Embryonic facial prominence (tissue), 1 donor: Measurements from ENCODE around the gene CC2D2A.
A peak's percentile ranks its signal among the peaks of the same experiment; 100 is the strongest.

Source experiments
- DNase-seq: peaks from one replicate; pipeline ENCODE4 v3.0.0-alpha.2; 2016; ENCODE audit errors: extremely low spot score

CC2D2A gene

DNA sequence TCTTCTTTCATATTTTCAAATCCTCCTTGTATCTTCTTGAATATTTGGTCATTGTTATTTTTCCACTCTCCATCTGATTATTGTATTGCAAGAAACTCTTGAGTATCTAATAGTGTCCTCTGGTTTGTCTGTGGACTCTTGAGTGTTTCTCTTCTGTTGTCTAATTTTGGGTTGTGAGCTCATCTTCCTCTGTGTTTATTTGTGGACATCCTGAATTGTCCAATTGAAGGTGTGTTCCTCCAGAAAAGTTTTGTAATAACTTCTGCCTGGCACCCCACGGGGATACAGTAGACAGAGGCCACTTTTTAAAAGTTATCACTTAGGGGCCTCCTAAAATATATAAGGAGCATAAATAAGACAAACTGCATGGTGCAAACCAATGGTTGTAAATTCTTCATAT is 3.1 kb upstream of the CC2D2A start:
- DNase-seq = no peak

DNA sequence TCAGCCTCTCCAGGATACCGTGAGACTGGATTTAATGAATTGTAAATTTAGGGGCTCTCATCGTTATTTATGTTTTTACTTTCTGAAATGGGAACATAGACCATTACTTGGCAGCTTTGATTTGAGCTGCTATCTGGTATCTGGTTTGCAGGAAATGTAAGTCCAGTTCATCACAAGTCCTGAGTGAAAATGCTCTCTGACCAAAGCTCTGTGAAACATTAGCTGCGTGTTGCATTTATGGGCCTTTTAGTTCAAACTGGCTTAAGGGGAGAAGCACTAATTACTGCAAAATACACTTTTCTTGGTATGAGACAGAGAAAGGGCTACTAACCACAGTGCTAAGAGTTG is 420 bp downstream of the CC2D2A start:
- no peak for DNase-seq

DNA sequence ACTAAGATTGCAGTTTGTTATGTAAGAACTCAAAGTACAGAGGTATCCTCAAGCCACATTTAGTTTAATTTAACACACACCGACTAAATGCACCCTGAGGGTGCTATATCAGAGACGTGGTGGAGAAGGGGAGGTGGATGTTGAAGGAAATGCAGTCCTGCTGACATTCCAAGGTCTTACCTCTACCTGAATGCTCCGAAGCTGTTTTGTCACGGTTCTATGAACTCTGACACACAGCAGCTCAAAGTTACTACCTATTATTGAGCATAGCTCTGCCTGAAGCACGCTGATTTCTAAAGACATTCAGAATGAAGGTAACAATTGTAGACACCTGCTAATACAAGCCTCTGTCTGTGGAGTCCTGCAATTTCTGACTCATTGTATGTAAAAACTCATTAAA is 6.7 kb downstream of the CC2D2A start:
- no peak for DNase-seq

DNA sequence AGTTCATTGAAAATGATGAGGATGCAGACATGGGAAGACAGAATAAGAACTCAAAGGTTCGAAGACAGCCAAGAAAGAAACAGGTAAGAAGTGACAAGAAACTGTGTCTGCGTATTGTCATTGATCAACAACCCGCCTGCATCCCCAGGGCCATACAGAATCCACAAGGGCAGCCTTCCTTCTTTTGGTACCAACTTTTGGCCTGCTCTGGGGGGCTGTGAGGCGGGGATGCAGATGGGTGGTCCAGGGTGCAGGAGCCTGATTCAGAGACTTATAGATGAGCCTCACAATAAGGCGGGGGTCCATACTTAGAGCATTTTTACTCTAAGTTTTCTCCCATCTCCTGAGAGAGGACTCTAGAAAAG is 9.0 kb downstream of the CC2D2A start:
- no peak for DNase-seq

DNA sequence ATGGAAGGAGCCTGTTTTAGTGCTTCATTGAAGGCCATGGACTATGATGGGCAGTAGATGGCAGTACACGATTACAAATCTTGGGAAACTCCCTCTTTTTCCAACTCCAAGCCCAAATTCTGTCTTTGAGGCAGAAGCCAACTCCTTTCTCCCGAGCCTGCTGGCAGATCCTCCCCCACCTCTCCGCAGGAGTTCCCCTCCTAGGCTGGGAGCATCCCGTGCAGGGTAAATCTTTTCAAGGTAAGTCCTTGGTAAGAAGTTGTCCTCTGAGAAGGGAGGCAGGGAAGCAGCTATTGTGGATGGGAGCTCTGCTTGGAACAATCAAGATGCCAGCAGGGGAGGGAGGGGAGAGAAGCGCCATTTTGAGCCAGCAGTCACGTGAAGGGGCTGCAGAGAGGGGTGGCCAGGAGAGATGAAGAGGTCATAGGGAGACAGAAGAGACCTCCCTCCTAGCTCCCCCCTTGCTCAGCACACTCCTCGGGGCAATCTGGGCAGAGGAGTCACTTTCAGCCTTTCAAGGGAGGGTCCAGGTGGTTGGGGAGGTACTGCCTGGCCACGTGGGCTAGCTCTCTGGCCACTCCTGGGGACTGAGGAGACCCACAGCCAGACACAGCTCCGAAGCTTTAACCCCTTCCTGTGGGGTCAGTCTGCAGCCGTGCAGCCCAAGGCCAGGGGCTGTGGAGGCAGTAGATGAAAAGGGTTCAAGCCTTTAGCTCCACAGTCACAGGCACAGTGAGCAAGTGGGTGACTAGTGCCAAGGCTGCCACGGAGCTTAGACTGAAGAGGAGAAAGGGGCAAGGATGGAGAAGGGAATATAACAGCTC is 9.6 kb downstream of the CC2D2A start:
- peak; percentile 93 for DNase-seq

DNA sequence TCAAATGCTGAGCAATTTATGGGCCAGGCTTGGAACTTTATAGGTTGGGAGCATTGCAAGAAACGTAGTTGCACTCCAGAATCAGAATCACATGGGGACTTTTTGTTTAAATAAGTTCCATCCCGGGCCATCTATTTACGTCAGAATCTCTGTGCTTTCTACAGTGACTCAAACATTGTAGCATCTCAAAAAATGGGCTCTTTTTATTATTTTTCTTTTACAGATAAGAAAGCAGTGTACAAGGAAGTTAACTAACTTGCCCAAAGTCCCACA is 10.2 kb downstream of the CC2D2A start:
- DNase-seq = no peak

DNA sequence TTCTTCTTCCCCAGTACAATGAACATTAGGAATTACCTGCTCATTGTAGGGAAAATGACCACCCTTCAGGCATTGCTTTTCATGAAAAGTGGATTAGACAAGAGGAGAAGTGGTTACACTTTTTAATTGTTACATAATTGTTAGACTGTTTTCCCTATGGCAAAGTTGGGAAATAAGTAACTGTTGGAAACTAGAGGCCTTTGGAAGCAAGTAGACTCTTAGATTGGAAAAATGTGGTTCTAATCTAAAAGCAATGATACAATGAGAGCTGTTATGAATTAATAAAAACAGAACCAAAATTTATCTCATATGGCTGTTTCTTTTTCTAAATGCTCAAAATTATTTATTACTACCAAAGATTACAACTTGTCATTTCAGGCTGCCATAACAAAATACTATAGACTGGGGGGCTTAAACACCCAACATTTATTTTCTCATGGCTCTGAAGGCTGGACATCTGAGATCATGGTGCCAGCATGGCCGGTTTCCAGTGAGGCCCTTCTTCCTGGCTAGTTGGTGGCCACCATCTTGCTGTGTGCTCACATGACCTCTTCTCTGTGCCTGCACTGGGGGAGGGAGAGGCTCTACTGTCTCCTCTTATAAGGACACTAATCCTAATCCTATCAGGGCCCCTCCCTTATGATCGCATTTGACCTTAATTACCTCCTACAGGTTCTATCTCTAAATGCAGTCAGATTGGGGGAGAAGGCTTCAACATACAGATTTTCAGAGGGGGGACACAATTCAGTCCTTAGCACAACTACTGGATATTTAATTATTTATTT is 12.5 kb downstream of the CC2D2A start:
- DNase-seq = no peak

DNA sequence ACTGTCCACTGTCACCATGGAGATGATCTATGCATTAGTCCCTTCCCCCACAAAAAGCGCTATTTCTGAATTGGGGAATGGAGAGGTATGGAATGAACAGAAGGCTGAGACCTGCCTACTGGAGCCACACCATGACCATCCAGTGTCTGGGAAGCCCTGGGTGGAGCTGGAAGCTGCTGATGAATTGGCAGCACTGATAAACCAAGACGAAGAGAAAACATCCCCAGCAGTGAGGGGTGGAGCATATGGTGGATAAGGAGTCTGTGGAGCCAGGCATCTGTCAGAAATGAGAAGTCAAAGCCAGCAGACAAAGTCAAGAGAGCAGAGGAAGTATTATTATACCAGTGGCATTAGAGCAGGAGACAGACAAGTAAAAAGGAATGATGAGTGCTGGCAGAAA is 13.2 kb downstream of the CC2D2A start:
- no peak for DNase-seq

DNA sequence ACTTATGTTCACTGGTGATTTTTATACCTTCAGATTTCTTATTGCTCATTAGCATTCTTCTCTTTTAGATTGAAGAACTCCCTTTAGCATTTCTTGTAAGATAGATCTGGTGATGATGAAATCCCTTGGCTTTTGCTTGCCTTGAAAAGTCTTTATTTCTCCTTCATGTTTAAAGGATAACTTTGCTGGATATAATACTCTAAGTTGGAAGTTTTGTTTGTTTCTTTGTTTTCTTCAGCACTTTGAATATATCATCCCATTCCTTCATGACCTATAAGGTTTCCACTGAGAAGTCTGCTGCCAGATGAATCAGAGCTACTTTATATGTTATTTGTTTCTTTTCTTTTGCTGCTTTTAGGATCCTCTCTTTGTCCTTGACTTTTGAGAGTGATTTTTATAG is 18.5 kb downstream of the CC2D2A start:
- DNase-seq = no peak

DNA sequence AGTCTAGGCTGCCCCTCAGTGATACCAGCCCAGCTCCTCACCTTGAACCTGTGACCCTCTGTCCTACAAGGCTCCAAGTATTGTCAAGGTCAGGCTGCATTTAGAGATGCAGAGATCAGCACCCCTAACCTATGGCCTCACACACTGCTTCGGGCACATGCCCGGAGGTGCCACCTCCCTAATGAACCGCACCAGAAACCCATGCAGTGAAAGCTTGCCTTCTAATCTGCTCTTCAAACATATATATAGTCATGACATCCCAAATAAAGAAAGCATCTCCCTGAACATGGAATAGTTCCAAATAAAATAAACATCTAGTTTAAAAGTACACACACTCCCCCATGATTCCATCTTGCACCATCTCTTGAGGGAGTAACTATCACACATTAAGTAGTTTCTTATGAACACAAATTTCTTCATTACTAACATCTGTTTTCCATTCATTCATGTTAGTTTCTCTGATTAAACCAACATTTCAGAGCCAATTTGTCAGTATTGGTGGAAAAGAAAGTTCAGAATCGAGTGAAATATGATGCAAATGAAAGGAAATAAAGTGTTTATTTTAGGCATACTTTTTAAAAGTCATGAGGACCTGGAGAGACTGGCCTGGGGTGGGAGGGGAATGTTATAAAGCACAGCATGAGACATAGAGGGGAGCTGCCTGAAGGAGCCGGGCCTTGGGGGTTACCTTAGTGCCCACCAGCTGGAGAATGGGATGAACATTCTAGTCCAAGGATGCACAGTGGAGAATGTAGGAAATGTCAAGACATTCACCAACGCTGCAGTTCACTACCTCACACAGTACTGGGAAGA is 19.2 kb downstream of the CC2D2A start:
- peak; percentile 27 for DNase-seq

DNA sequence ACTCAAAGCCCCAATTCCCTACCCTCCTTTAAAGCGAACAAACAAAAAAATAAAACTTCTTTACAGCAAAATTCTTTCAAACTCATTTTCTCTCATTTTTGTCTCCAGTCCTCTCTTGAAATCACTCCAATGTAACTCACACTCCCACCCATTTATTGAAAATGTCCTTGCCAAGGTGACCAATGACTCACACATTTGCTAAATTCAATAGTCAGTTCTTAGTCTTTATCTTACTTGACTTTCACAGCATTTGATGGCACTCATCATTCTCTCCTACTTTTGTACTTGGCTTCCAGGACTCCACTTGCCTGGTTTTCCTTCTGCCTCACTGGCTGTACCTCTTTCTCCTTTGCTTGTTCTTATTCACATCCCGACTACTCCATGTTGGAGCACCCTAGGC is 19.9 kb downstream of the CC2D2A start:
- no peak for DNase-seq

DNA sequence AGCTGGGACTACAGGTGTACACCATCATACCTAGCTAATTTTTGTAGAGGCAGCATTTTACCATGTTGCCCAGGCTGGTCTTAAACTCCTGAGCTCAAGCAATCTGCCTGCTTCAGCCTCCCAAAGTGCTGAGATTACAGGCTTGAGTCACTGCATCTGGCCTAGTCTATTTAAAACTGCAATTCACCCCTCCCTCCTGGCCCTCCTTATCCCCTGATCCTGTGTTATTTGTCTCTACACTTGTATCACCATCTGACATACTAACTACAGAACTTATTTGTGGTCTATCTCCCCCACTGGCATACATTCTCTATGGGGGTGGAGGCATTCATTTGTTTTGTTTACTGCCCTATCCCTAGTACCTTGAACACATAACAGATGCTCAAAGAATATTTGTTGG is 23.7 kb downstream of the CC2D2A start:
- no peak for DNase-seq

DNA sequence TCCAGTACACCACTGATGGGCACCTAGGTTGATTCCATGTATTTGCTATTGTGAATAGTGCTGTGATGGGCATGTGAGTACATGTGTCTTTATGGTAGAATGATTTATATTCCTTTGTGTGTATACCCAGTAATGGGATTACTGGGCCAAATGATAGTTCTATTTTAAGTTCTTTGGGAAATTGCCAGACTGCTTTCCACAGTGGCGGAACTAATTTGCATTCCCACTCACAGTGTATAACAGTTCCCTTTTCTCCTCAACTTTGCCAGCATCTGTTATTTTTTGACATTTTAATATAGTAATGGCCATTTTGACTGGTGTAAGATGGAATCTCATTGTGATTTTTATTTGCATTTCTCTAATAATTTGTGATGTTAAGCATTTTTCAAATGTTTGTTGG is 25.9 kb downstream of the CC2D2A start:
- no peak for DNase-seq

DNA sequence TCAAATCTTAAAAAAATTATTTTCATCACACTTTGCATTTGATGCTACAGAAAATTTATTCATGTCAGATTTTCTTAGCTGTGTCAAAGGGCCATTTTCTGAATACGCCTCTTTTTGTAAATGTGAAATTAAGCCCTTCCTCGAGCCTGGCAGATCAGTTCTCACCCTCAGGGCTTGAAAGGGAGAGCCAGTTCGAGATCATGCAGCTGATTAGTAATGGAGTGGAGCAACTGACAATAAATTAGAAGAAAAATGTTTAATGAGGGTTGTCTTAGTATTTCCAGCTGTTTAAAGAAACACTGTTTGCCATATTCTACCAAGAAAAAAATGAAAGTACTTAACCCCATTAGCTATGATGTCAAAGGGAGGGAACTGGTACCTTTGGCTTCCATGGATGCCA is 28.7 kb downstream of the CC2D2A start:
- no peak for DNase-seq

DNA sequence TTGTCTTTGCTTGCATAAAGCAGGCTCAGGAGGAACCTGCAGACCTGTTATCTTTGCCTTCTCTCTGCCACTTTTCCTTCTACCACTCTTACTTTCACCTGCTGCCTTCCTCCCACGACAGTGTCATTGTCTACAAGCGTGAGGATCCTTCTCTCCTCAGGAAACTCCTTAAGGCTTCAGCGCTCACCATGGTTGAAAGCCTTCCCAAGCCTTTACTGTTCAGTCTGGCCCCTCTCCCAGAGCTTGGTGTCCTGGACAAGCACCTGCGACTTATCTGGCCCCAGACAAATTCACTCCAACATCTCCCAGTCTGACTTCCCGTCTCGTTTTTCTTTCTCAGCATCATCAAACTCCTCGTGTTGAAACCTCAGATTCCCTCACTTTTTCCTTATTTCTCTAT is 31.0 kb downstream of the CC2D2A start:
- no peak for DNase-seq

DNA sequence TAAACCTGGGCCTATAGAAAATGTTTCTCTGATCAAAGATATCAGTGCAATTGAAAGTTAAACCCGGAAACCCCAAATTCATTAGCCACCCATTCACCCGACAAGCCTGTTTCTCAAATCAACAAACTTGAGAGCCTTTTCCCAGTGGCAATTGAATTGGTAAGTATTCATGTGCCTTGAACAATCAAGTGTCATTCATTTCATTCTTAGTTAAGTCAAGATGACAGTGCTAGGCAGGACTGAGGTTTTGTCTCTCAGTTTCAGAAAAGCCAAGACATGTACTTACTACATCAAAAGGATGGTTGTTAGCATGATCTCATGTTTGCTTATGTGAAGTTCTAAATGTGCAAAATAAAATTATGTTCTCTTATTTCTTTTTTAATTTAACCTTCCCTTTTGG is 32.3 kb downstream of the CC2D2A start:
- no peak for DNase-seq

DNA sequence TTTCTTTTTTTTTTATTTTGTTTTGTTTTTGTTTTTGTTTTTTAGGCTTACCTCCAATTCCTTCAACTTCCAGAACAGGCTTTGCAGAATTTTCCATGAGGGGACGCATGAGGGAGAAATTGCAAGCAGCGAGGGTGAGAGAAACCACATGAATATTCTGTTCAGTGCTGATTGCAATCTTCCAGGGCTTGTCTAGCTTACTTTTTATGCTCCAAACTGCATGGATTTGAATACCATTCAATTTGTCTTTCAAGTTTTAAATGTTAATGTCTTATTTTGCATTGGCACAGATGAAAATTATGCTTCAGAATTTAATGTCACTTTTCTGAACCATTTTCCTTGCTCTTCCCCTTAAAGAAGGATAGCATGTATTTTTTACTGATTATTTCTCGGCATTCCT is 32.7 kb downstream of the CC2D2A start:
- DNase-seq = no peak

DNA sequence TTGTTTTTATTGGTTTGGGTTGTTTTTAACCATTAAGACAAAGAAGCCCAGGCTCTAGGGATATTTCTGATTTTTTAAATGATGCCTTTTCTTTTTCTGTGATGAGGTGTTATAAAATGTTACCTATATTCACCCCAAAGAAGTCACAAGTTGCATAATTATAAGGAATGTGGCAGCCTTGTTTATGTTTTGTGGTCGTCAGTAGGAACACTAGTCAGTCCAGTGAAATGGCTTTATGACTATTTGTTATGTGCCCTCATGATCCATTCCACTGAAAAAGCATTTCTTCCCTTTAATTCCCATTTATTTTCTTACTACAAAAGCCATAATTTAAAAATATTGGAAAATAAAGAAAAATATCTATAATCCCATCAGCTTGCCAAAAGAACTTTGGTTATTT is 34.4 kb downstream of the CC2D2A start:
- DNase-seq = no peak

DNA sequence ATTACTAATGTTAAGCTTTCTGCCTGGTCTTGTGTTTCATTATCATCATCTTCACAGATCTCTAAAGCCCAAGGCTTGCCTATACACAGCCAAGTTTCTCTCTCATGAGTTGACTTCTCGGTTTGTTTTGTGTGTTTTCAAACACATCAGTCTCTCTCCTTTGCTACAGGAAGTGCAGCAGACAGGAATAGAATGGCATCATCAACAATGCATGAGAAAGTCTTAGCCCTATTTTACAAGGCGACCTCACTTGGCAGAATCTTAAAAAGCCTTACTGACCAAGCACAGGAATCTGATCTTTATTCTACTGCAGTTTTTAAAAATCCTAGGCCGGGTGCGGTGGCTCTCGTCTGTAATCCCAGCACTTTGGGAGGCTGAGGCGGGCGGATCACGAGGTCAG is 36.8 kb downstream of the CC2D2A start:
- no peak for DNase-seq

DNA sequence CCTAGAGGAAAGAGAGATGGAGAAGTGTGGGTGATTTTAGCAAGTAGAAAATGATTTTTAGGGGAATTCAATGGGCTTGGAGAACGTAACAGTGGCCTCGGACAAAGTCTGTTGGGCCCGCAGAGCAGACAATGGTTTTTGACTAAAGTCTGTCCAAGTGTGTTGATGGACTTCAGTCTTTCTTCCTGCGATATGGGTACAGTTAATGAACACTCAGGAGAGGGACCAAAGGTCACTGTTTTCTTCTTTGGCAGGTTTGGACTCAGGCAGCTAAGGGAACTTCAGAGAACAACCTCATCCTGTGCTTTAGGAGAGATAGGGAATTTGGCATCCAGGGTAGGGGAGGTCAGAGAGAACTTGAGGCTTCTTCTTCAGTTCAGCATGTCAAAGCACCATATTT is 38.0 kb downstream of the CC2D2A start:
- DNase-seq = no peak

DNA sequence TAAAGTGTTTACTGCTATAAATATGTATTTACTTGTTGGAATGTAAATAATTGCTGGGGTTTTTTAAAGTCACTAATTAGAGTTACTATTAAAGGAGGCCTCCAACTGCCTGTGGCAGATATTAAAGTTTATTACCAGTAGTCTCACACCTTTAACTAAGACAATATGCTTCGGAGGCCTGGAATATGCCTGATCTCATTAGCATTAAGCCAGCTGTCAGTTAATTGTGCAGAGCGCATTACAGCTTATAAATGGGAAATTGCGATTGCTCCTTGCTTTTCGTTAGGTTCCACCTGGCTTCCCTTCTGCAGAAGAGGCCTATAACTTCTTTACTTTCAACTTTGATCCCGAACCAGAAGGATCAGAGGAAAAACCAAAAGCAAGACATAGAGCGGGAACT is 41.3 kb downstream of the CC2D2A start:
- DNase-seq = no peak

DNA sequence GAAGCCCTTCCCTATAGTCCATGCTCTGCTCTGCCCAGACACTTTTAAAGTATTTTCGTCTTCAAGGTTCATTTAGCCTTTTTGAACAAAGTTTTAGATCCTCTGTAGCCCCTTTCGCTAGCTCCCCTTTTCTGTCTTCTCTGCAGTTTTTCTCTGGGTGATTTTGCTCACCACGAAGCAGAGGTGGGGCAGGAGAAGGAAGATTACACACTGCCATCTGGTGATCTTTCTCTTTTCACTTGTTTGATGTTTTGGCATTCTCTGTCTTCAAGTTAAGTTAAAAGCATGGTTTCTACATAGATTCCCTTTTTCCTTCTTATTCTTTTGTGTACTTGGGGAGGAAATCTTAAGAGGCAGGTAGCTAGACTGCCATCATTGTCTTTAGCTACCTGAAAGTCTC is 43.9 kb downstream of the CC2D2A start:
- DNase-seq = no peak

DNA sequence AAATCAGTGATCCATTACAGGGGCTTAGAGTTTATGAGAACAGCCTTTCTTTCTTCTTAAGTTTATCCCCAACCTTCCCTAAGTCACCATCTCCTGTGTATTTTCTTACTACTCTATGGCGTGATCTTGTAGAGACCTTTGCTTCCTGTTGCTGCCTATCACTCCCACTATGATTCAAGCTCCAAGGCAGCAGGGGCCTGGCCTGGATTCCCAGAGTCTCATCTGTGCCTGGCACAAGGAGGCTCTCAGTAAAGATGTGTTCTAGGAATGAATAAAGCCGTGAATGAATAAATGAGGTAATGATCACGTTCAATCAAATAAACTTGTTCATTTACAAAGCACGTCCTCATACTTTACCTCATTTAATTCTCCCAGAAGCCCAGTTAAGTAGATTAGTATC is 45.4 kb downstream of the CC2D2A start:
- DNase-seq = no peak
